GM21367 (cell line): ENCODE data around the gene AKR7A2.

Source experiments
- ATAC-seq: cut with Tn5 transposase; IDR thresholded peaks from one replicate; pipeline ENCODE4 v1.9.1; 2021; ENCODE audit not compliant: unreplicated experiment

The AKR7A2 gene

GRCh38 chr1:19343617-19344350 is 31.8 kb upstream of the AKR7A2 start:
- ATAC-seq, result no peak

GRCh38 chr1:19342894-19343616 is 31.1 kb upstream of the AKR7A2 start:
- no peak for ATAC-seq

GRCh38 chr1:19342062-19342750 is 30.3 kb upstream of the AKR7A2 start:
- no peak for ATAC-seq

GRCh38 chr1:19341201-19342061 is 29.5 kb upstream of the AKR7A2 start:
- ATAC-seq, result no peak

GRCh38 chr1:19340387-19340937 is 28.5 kb upstream of the AKR7A2 start:
- ATAC-seq, result no peak

- ATAC-seq, result no peak
These were observed 27.4 kb upstream of the AKR7A2 start for GRCh38 chr1:19339214-19339861.

- ATAC-seq, result no peak
These were observed 26.4 kb upstream of the AKR7A2 start for GRCh38 chr1:19338323-19338762.

- ATAC-seq, result no peak
These were observed 25.3 kb upstream of the AKR7A2 start for GRCh38 chr1:19337289-19337688.

- no peak for ATAC-seq
These were observed 24.6 kb upstream of the AKR7A2 start for GRCh38 chr1:19336543-19336942.

- no peak for ATAC-seq
These were observed 21.8 kb upstream of the AKR7A2 start for GRCh38 chr1:19333587-19334354.

GRCh38 chr1:19332832-19333231 is 20.9 kb upstream of the AKR7A2 start:
- no peak for ATAC-seq

GRCh38 chr1:19331262-19331878 is 19.4 kb upstream of the AKR7A2 start:
- ATAC-seq, result no peak

GRCh38 chr1:19330449-19331135 is 18.6 kb upstream of the AKR7A2 start:
- ATAC-seq, result no peak

GRCh38 chr1:19329611-19330010 is 17.7 kb upstream of the AKR7A2 start:
- ATAC-seq, result no peak

GRCh38 chr1:19329188-19329587 is 17.2 kb upstream of the AKR7A2 start:
- ATAC-seq, result no peak

GRCh38 chr1:19328486-19328885 is 16.5 kb upstream of the AKR7A2 start:
- no peak for ATAC-seq

GRCh38 chr1:19327736-19328135 is 15.8 kb upstream of the AKR7A2 start:
- ATAC-seq, result no peak

- ATAC-seq, result no peak
These were observed 15.4 kb upstream of the AKR7A2 start for GRCh38 chr1:19327301-19327700.

GRCh38 chr1:19326748-19327065 is 14.8 kb upstream of the AKR7A2 start:
- ATAC-seq, result no peak
